ENCODE data around the gene MLN. TPM values are rescaled to one million over a fixed set of nuclear protein-coding genes. Genes with fewer than 3 reads are reported as not detected.

Gene MLN
- total RNA-seq, 4 donors from 2014 or later = not detected

GRCh38 chr6:33776186-33776585 is 27.6 kb downstream of the MLN start:
- H3K27ac ChIP-seq = no peak overlapping the region
- TF ChIP-seq CTCF (IDR thresholded peaks at IDR 0.05) (no peak), POLR2A (IDR thresholded peaks at IDR 0.05) (no peak)
- no peak for DNase-seq
- H3K9me3 ChIP-seq = no peaks in the 10 kb centered on the region
- H3K27me3 ChIP-seq = no peaks in the 10 kb centered on the region
- WGBS, 2 donors = 89 to 92% methylated on average over 4 of the region's 4 CpGs
- intact Hi-C loops (cut with DNase I) = loop anchor here (10.0 kb wide), 1 partner anchor 49 kb away; no protein-coding TSS in a partner anchor
- H3K4me3 ChIP-seq (replicated peaks in 1 of 3) = no peak overlapping the region
- H3K4me1 ChIP-seq = peaks cover 10 to 13% of the 10 kb centered on the region in 2 donors
- H3K36me3 ChIP-seq = peaks cover 74 to 85% of the 10 kb centered on the region in 2 donors

- intact Hi-C loops (cut with DNase I) = loop anchor here (5.0 to 10.0 kb wide), 2 partner anchors 50 to 253 kb away; no protein-coding TSS in a partner anchor
- TF ChIP-seq POLR2A (IDR thresholded peaks at IDR 0.05) (no peak), CTCF (IDR thresholded peaks at IDR 0.05) (no peak)
- H3K36me3 ChIP-seq = peaks cover 62 to 72% of the 10 kb centered on the region in 2 donors
Observed at GRCh38 chr6:33774774-33775173, 29.0 kb downstream of the MLN start.

GRCh38 chr6:33772902-33773472 is 30.8 kb downstream of the MLN start:
- H3K4me3 ChIP-seq (replicated peaks in 1 of 3) = no peak overlapping the region
- H3K27ac ChIP-seq = no peak overlapping the region
- TF ChIP-seq CTCF (IDR thresholded peaks at IDR 0.05) (no peak), POLR2A (IDR thresholded peaks at IDR 0.05) (no peak)
- intact Hi-C loops (cut with DNase I) = loop anchor here (5.0 to 10.0 kb wide), 2 partner anchors 52 to 254 kb away; no protein-coding TSS in a partner anchor
- no peaks in the 10 kb centered on the region for H3K27me3 ChIP-seq
- H3K36me3 ChIP-seq = peaks cover 45 to 54% of the 10 kb centered on the region in 2 donors
- H3K4me1 ChIP-seq = peaks cover 26 to 42% of the 10 kb centered on the region in 2 donors
- no peaks in the 10 kb centered on the region for H3K9me3 ChIP-seq
- DNase-seq = no peak
- WGBS, 2 donors = 85 to 93% methylated on average over 6 of the region's 6 CpGs

More at GRCh38 chr6:33774774-33775173, 29.0 kb downstream of the MLN start:
- Histone ChIP-seq H3K4me1 (peaks cover 24 to 28% of the 10 kb centered on the region in 2 donors), H3K4me3 (replicated peaks in 1 of 3) (no peak overlapping the region), H3K9me3 (no peaks in the 10 kb centered on the region), H3K27ac (no peak overlapping the region), H3K27me3 (no peaks in the 10 kb centered on the region)
- WGBS, 2 donors = 91 to 100% methylated on average over 3 of the region's 3 CpGs
- no peak for DNase-seq

GRCh38 chr6:33772082-33772830 is 31.5 kb downstream of the MLN start:
- no peaks in the 10 kb centered on the region for H3K27me3 ChIP-seq
- no peak for DNase-seq
- H3K27ac ChIP-seq = peak overlapping the region; percentile 36 to 93 (median 81)
- H3K4me1 ChIP-seq = peaks cover 26 to 42% of the 10 kb centered on the region in 2 donors
- no peak overlapping the region for H3K4me3 ChIP-seq (replicated peaks in 1 of 3)
- TF ChIP-seq POLR2A (IDR thresholded peaks at IDR 0.05) (no peak), CTCF (IDR thresholded peaks at IDR 0.05) (no peak)
- intact Hi-C loops (cut with DNase I) = loop anchor here (5.0 to 10.0 kb wide), 2 partner anchors 53 to 255 kb away; no protein-coding TSS in a partner anchor
- H3K9me3 ChIP-seq = no peaks in the 10 kb centered on the region
- H3K36me3 ChIP-seq = peaks cover 38 to 47% of the 10 kb centered on the region in 2 donors
- WGBS, 2 donors = 81 to 85% methylated on average over 24 of the region's 24 CpGs

All from thyroid gland (tissue), 4 donors.